Activated T-cell treated with anti-CD3 and anti-CD28 coated beads, Interleukin-2, amount 50 U/mL, for 24 hours (primary cell): ENCODE data around the gene VRK3.

Experiments used
- DNase-seq: peaks from one replicate; pipeline ENCODE4 v3.0.0-alpha.2; 2020
- H3K27ac Mint-ChIP-seq: 2 replicates; pipeline ENCODE4 v1.8.0; 2020; ENCODE audit warnings: mild to moderate bottlenecking, mixed read lengths
- H3K27me3 Mint-ChIP-seq: 2 replicates; pipeline ENCODE4 v1.8.0; 2020; ENCODE audit warnings: mixed read lengths
- H3K36me3 Mint-ChIP-seq: 2 replicates; pipeline ENCODE4 v1.8.0; 2020; ENCODE audit warnings: low read depth, mixed read lengths
- H3K4me1 Mint-ChIP-seq: 2 replicates; pipeline ENCODE4 v1.8.0; 2020; ENCODE audit warnings: low read depth, mixed read lengths
- H3K4me3 Mint-ChIP-seq: 2 replicates; pipeline ENCODE4 v1.8.0; 2020; ENCODE audit warnings: mild to moderate bottlenecking, moderate library complexity, mixed read lengths
- H3K9me3 Mint-ChIP-seq: 2 replicates; pipeline ENCODE4 v1.8.0; 2020; ENCODE audit warnings: mixed read lengths

Gene VRK3

GRCh38 chr19:50044922-50045321, 19.8 kb upstream of the VRK3 start:
- no peak for DNase-seq
- Mint-ChIP-seq H3K4me3 (no peak overlapping the region), H3K36me3 (peaks cover 89% of the 10 kb centered on the region), H3K9me3 (peaks cover 37% of the 10 kb centered on the region), H3K4me1 (peaks cover 5% of the 10 kb centered on the region), H3K27me3 (no peaks in the 10 kb centered on the region), H3K27ac (no peak overlapping the region)

GRCh38 chr19:50043967-50044366, 18.8 kb upstream of the VRK3 start:
- peaks cover 37% of the 10 kb centered on the region for H3K9me3 Mint-ChIP-seq
- no peak overlapping the region for H3K4me3 Mint-ChIP-seq
- H3K27me3 Mint-ChIP-seq: no peaks in the 10 kb centered on the region
- H3K27ac Mint-ChIP-seq: no peak overlapping the region
- H3K4me1 Mint-ChIP-seq: no peaks in the 10 kb centered on the region
- peaks cover 98% of the 10 kb centered on the region for H3K36me3 Mint-ChIP-seq
- no peak for DNase-seq

GRCh38 chr19:50042363-50043024, 17.3 kb upstream of the VRK3 start:
- no peak overlapping the region for H3K4me3 Mint-ChIP-seq
- H3K4me1 Mint-ChIP-seq: no peaks in the 10 kb centered on the region
- no peak for DNase-seq
- no peak overlapping the region for H3K27ac Mint-ChIP-seq
- peaks cover 37% of the 10 kb centered on the region for H3K9me3 Mint-ChIP-seq
- no peaks in the 10 kb centered on the region for H3K27me3 Mint-ChIP-seq
- H3K36me3 Mint-ChIP-seq: peaks cover 94% of the 10 kb centered on the region

- no peak overlapping the region for H3K4me3 Mint-ChIP-seq
Observed at GRCh38 chr19:50040967-50041366, 15.8 kb upstream of the VRK3 start.

GRCh38 chr19:50039968-50040367, 14.8 kb upstream of the VRK3 start:
- peaks cover 90% of the 10 kb centered on the region for H3K36me3 Mint-ChIP-seq

More at GRCh38 chr19:50040967-50041366, 15.8 kb upstream of the VRK3 start:
- peaks cover 92% of the 10 kb centered on the region for H3K36me3 Mint-ChIP-seq
- no peak overlapping the region for H3K27ac Mint-ChIP-seq
- H3K4me1 Mint-ChIP-seq: peaks cover 1% of the 10 kb centered on the region
- DNase-seq: no peak
- peaks cover 29% of the 10 kb centered on the region for H3K9me3 Mint-ChIP-seq
- H3K27me3 Mint-ChIP-seq: no peaks in the 10 kb centered on the region

GRCh38 chr19:50036908-50037307, 11.7 kb upstream of the VRK3 start:
- Mint-ChIP-seq H3K27me3 (no peaks in the 10 kb centered on the region), H3K9me3 (no peaks in the 10 kb centered on the region), H3K4me1 (peaks cover 3% of the 10 kb centered on the region), H3K36me3 (peaks cover 90% of the 10 kb centered on the region), H3K4me3 (no peak overlapping the region), H3K27ac (no peak overlapping the region)
- no peak for DNase-seq

More at GRCh38 chr19:50039968-50040367, 14.8 kb upstream of the VRK3 start:
- no peaks in the 10 kb centered on the region for H3K27me3 Mint-ChIP-seq
- peaks cover 20% of the 10 kb centered on the region for H3K9me3 Mint-ChIP-seq
- no peak overlapping the region for H3K4me3 Mint-ChIP-seq
- DNase-seq: no peak
- H3K27ac Mint-ChIP-seq: peak overlapping the region; percentile 26
- peaks cover 3% of the 10 kb centered on the region for H3K4me1 Mint-ChIP-seq

GRCh38 chr19:50030937-50031336, 5.8 kb upstream of the VRK3 start:
- H3K36me3 Mint-ChIP-seq: peaks cover 87% of the 10 kb centered on the region

GRCh38 chr19:50030225-50030624, 5.1 kb upstream of the VRK3 start:
- peaks cover 7% of the 10 kb centered on the region for H3K9me3 Mint-ChIP-seq
- peaks cover 26% of the 10 kb centered on the region for H3K4me1 Mint-ChIP-seq
- no peaks in the 10 kb centered on the region for H3K27me3 Mint-ChIP-seq
- DNase-seq: no peak
- peaks cover 85% of the 10 kb centered on the region for H3K36me3 Mint-ChIP-seq
- H3K27ac Mint-ChIP-seq: no peak overlapping the region
- no peak overlapping the region for H3K4me3 Mint-ChIP-seq

More at GRCh38 chr19:50030937-50031336, 5.8 kb upstream of the VRK3 start:
- Mint-ChIP-seq H3K9me3 (peaks cover 6% of the 10 kb centered on the region), H3K27ac (no peak overlapping the region), H3K27me3 (no peaks in the 10 kb centered on the region), H3K4me1 (peaks cover 22% of the 10 kb centered on the region), H3K4me3 (no peak overlapping the region)
- no peak for DNase-seq

GRCh38 chr19:50026550-50026906, 1.4 kb upstream of the VRK3 start:
- peak overlapping the region; percentile 82 for H3K27ac Mint-ChIP-seq
- H3K27me3 Mint-ChIP-seq: no peaks in the 10 kb centered on the region
- peaks cover 7% of the 10 kb centered on the region for H3K9me3 Mint-ChIP-seq
- H3K36me3 Mint-ChIP-seq: peaks cover 64% of the 10 kb centered on the region
- H3K4me3 Mint-ChIP-seq: peak overlapping the region; percentile 95
- H3K4me1 Mint-ChIP-seq: peaks cover 52% of the 10 kb centered on the region
- DNase-seq: no peak

- H3K27ac Mint-ChIP-seq: peak within 1 kb of the TSS; percentile 100
- DNase-seq: peak; percentile 90
- peaks cover 59% of the 10 kb centered on the region for H3K36me3 Mint-ChIP-seq
- H3K27me3 Mint-ChIP-seq: no peaks in the 10 kb centered on the region
- peak within 1 kb of the TSS; percentile 95 for H3K4me3 Mint-ChIP-seq
- peaks cover 7% of the 10 kb centered on the region for H3K9me3 Mint-ChIP-seq
- peaks cover 53% of the 10 kb centered on the region for H3K4me1 Mint-ChIP-seq
Observed at GRCh38 chr19:50025794-50026549, 800 bp upstream of the VRK3 start, which contains the start of gene ZNF473. Gene ZNF473 (plus strand): TSS chr19:50026005. CDS start chr19:50031083, 5,078 bp downstream.

GRCh38 chr19:50024719-50025021, 502 bp downstream of the VRK3 start:
- no peaks in the 10 kb centered on the region for H3K27me3 Mint-ChIP-seq
- H3K9me3 Mint-ChIP-seq: peaks cover 7% of the 10 kb centered on the region
- H3K4me3 Mint-ChIP-seq: peak overlapping the region; percentile 95
- H3K36me3 Mint-ChIP-seq: peaks cover 59% of the 10 kb centered on the region
- DNase-seq: no peak
- H3K27ac Mint-ChIP-seq: peak overlapping the region; percentile 100
- peaks cover 61% of the 10 kb centered on the region for H3K4me1 Mint-ChIP-seq

GRCh38 chr19:50022823-50023222, 2.3 kb downstream of the VRK3 start:
- Mint-ChIP-seq H3K27me3 (no peaks in the 10 kb centered on the region), H3K36me3 (peaks cover 60% of the 10 kb centered on the region), H3K4me3 (no peak overlapping the region), H3K9me3 (peaks cover 7% of the 10 kb centered on the region), H3K4me1 (peaks cover 56% of the 10 kb centered on the region), H3K27ac (peak overlapping the region; percentile 27)
- DNase-seq: no peak

- no peaks in the 10 kb centered on the region for H3K27me3 Mint-ChIP-seq
- no peak for DNase-seq
- H3K9me3 Mint-ChIP-seq: no peaks in the 10 kb centered on the region
- H3K4me3 Mint-ChIP-seq: no peak overlapping the region
- peaks cover 38% of the 10 kb centered on the region for H3K4me1 Mint-ChIP-seq
- H3K27ac Mint-ChIP-seq: peak overlapping the region; percentile 73
- H3K36me3 Mint-ChIP-seq: peaks cover 62% of the 10 kb centered on the region
Observed at GRCh38 chr19:50020481-50020880, 4.7 kb downstream of the VRK3 start.

- Mint-ChIP-seq H3K36me3 (peaks cover 82% of the 10 kb centered on the region), H3K27me3 (no peaks in the 10 kb centered on the region), H3K4me3 (no peak overlapping the region), H3K9me3 (no peaks in the 10 kb centered on the region), H3K27ac (peak overlapping the region; percentile 50), H3K4me1 (peaks cover 8% of the 10 kb centered on the region)
- no peak for DNase-seq
Observed at GRCh38 chr19:50016225-50016807, 8.9 kb downstream of the VRK3 start.

GRCh38 chr19:50008532-50008931, 16.6 kb downstream of the VRK3 start:
- Mint-ChIP-seq H3K27me3 (no peaks in the 10 kb centered on the region), H3K36me3 (peaks cover 76% of the 10 kb centered on the region), H3K27ac (peak overlapping the region; percentile 10), H3K4me3 (no peak overlapping the region), H3K4me1 (peaks cover 23% of the 10 kb centered on the region), H3K9me3 (no peaks in the 10 kb centered on the region)
- DNase-seq: no peak
